Caco-2 (cell line): ENCODE results near the gene RHOBTB1. TPM values are rescaled to one million over a fixed set of nuclear protein-coding genes. Genes with fewer than 3 reads are reported as not detected.

ENCODE experiments used
- BruUV-seq: library from RNA; stranded (reverse); fragments of 400-500 nt; replicated peaks from 2 replicates; lab custom pipeline; 2021; lab: Mats Ljungman, UMichigan
- CTCF ChIA-PET: fragments of 300-600 bp; sonication (Branson Sonifier 250); formaldehyde crosslinking; loops from one replicate; lab custom pipeline; 2022; ENCODE audit warnings: antibody characterized with exemption; lab: Charles Lee
- POLR2A ChIA-PET: fragments of 300-600 bp; sonication (Branson Sonifier 250); formaldehyde crosslinking; loops from one replicate; lab custom pipeline; 2022; ENCODE audit warnings: antibody characterized with exemption; lab: Charles Lee
- DNase-seq, 2 experiments: peaks; one replicate each; pipeline versions ENCODE4 v3.0.0 to v3.0.0-alpha.2; 2020 to 2022
- H3K27me3 ChIP-seq: replicated peaks from 2 replicates; pipeline ENCODE4 v1.6.0; 2011; ENCODE audit warnings: low read length; ENCODE audit not compliant: control insufficient read depth, insufficient read depth
- H3K36me3 ChIP-seq: 2 replicates; pipeline ENCODE4 v1.5.1; 2011; ENCODE audit warnings: low read length; ENCODE audit not compliant: control insufficient read depth, insufficient read depth
- H3K4me1 ChIP-seq: fragments of 250-450 bp; sonication (Bioruptor Pico); 2 replicates; pipeline ENCODE4 v1.5.1; 2020; ENCODE audit warnings: mild to moderate bottlenecking
- H3K4me3 ChIP-seq: 2 replicates; pipeline ENCODE4 v1.5.1; 2011; ENCODE audit warnings: low read depth, mild to moderate bottlenecking, control low read depth, low read length
- H3K9me3 ChIP-seq: fragments of 250-450 bp; sonication (Bioruptor Pico); 2 replicates; pipeline ENCODE4 v1.5.1; 2020; ENCODE audit warnings: mild to moderate bottlenecking, moderate library complexity
- H3K27ac Mint-ChIP-seq: one replicate; pipeline ENCODE4 v1.8.0; 2022; ENCODE audit warnings: mixed read lengths; ENCODE audit not compliant: unreplicated experiment
- H3K27me3 Mint-ChIP-seq: one replicate; pipeline ENCODE4 v1.8.0; 2022; ENCODE audit warnings: mixed read lengths; ENCODE audit not compliant: insufficient read depth, unreplicated experiment
- H3K36me3 Mint-ChIP-seq: one replicate; pipeline ENCODE4 v1.8.0; 2022; ENCODE audit warnings: mild to moderate bottlenecking, mixed read lengths; ENCODE audit not compliant: insufficient read depth, unreplicated experiment
- H3K4me1 Mint-ChIP-seq: one replicate; pipeline ENCODE4 v1.8.0; 2022; ENCODE audit warnings: low read depth, mixed read lengths; ENCODE audit not compliant: unreplicated experiment
- H3K4me3 Mint-ChIP-seq: one replicate; pipeline ENCODE4 v1.8.0; 2022; ENCODE audit warnings: mild to moderate bottlenecking, moderate library complexity, mixed read lengths; ENCODE audit not compliant: unreplicated experiment
- H3K9me3 Mint-ChIP-seq: one replicate; pipeline ENCODE4 v1.8.0; 2022; ENCODE audit warnings: mixed read lengths; ENCODE audit not compliant: unreplicated experiment
- CTCF ChIP-seq, 2 experiments: fragments of 200-600 bp in 1 of 2; IDR thresholded peaks; 1 replicate in 1 of 2; 2 replicates in 1 of 2; pipeline versions ENCODE4 v1.5.1 to v1.8.0; 2011 to 2022; ENCODE audit warnings: antibody characterized with exemption in 1 of 2, control low read depth in 1 of 2, inconsistent platforms in 1 of 2, low read depth in 1 of 2, low read length in 1 of 2, mild to moderate bottlenecking in 1 of 2, moderate library complexity in 1 of 2; ENCODE audit not compliant: insufficient read depth in 1 of 2, severe bottlenecking in 1 of 2, unreplicated experiment in 1 of 2
- intact Hi-C: fragments of 100-400 bp; cut with micrococcal nuclease; formaldehyde crosslinking; loops from one replicate; pipeline ENCODE4 v1.10.0; 2022; ENCODE audit not compliant: unreplicated experiment
- total RNA-seq: library from RNA; stranded (reverse); gene quantifications from 2 replicates; pipeline ENCODE4 v1.2.3, GENCODE V29; 2022

The RHOBTB1 gene
- total RNA-seq, 1 experiment from 2014 or later = 19.9 TPM

- no peaks in the 10 kb centered on the region for H3K36me3 ChIP-seq
- CTCF ChIA-PET = no interaction called here
- H3K27ac Mint-ChIP-seq = no peak overlapping the region
- no peak overlapping the region for H3K4me3 ChIP-seq
- no peaks in the 10 kb centered on the region; the same call in 1 of the 2 replicates for H3K9me3 ChIP-seq
- H3K27me3 ChIP-seq = no peaks in the 10 kb centered on the region
- TF ChIP-seq CTCF (IDR thresholded peaks at IDR 0.05; ENCODE audit: insufficient read depth in 1 of 2, low read depth in 1 of 2, low read length in 1 of 2, severe bottlenecking in 1 of 2, unreplicated experiment in 1 of 2) = no peak
- no peaks in the 10 kb centered on the region for H3K9me3 Mint-ChIP-seq
- intact Hi-C loops = no loop called here
- no peak for DNase-seq
- H3K27me3 Mint-ChIP-seq = no peaks in the 10 kb centered on the region
- H3K4me1 ChIP-seq = no peaks in the 10 kb centered on the region
- BruUV-seq = no TSS peak
- H3K4me1 Mint-ChIP-seq = no peaks in the 10 kb centered on the region
- no peak overlapping the region for H3K4me3 Mint-ChIP-seq
- no peaks in the 10 kb centered on the region for H3K36me3 Mint-ChIP-seq
- POLR2A ChIA-PET = no interaction called here
These were observed 33.4 kb downstream of the RHOBTB1 start for GRCh38 chr10:60910543-60910942.

- no TSS peak for BruUV-seq
- no peaks in the 10 kb centered on the region for H3K4me1 Mint-ChIP-seq
- Histone ChIP-seq H3K4me1 (no peaks in the 10 kb centered on the region), H3K4me3 (no peak overlapping the region), H3K36me3 (no peaks in the 10 kb centered on the region), H3K27me3 (no peaks in the 10 kb centered on the region), H3K9me3 (no peaks in the 10 kb centered on the region; the same call in 1 of the 2 replicates)
- no peak overlapping the region for H3K4me3 Mint-ChIP-seq
- no peak for DNase-seq
- POLR2A ChIA-PET = no interaction called here
- no peaks in the 10 kb centered on the region for H3K36me3 Mint-ChIP-seq
- H3K9me3 Mint-ChIP-seq = no peaks in the 10 kb centered on the region
- intact Hi-C loops = no loop called here
- TF ChIP-seq CTCF (IDR thresholded peaks at IDR 0.05; ENCODE audit: insufficient read depth in 1 of 2, low read depth in 1 of 2, low read length in 1 of 2, severe bottlenecking in 1 of 2, unreplicated experiment in 1 of 2) = no peak
- H3K27me3 Mint-ChIP-seq = no peaks in the 10 kb centered on the region
- no peak overlapping the region for H3K27ac Mint-ChIP-seq
- CTCF ChIA-PET = no interaction called here
These were observed 35.1 kb downstream of the RHOBTB1 start for GRCh38 chr10:60908896-60909295.

GRCh38 chr10:60908031-60908430 lies 36.0 kb downstream of the RHOBTB1 start:
- no peaks in the 10 kb centered on the region for H3K9me3 Mint-ChIP-seq
- H3K27me3 Mint-ChIP-seq = no peaks in the 10 kb centered on the region
- CTCF ChIA-PET = no interaction called here

More at GRCh38 chr10:60908031-60908430, 36.0 kb downstream of the RHOBTB1 start:
- H3K4me1 ChIP-seq = no peaks in the 10 kb centered on the region
- H3K36me3 ChIP-seq = no peaks in the 10 kb centered on the region
- POLR2A ChIA-PET = no interaction called here
- TF ChIP-seq CTCF (IDR thresholded peaks at IDR 0.05; ENCODE audit: insufficient read depth in 1 of 2, low read depth in 1 of 2, low read length in 1 of 2, severe bottlenecking in 1 of 2, unreplicated experiment in 1 of 2) = no peak
- H3K36me3 Mint-ChIP-seq = no peaks in the 10 kb centered on the region
- H3K4me3 Mint-ChIP-seq = no peak overlapping the region
- BruUV-seq = no TSS peak
- no peak overlapping the region for H3K27ac Mint-ChIP-seq
- DNase-seq = no peak
- no peaks in the 10 kb centered on the region for H3K27me3 ChIP-seq
- no peaks in the 10 kb centered on the region for H3K4me1 Mint-ChIP-seq
- no peaks in the 10 kb centered on the region; the same call in 1 of the 2 replicates for H3K9me3 ChIP-seq
- H3K4me3 ChIP-seq = no peak overlapping the region
- intact Hi-C loops = no loop called here
